Head of caudate nucleus (tissue), 42 donors: ENCODE data around the gene MBLAC2.

Source experiments
- DNase-seq, 42 donors: peaks; one replicate each; pipeline versions ENCODE4 v3.0.0 to v3.0.0-alpha.2; 2020 to 2021; ENCODE audit warnings: mixed read lengths in 7 of 42
- intact Hi-C: fragments of 100-400 bp; cut with DNase I; formaldehyde crosslinking; loops from one replicate; pipeline ENCODE4 v1.15.0; 2022

Gene MBLAC2

GRCh38 chr5:90474235-90475107 is at the start of gene MBLAC2, which contains the start of gene POLR3G:
Gene MBLAC2 (minus strand): TSS chr5:90474771. CDS start chr5:90474292, 479 bp downstream.
Gene POLR3G (plus strand): TSS chr5:90474864. CDS start chr5:90485568, 10,704 bp downstream.
- peak; percentile 79 to 97 (median 93) for DNase-seq
- intact Hi-C loops, result loop anchor here (2.0 kb wide), 1 partner anchor 54 kb away; the partner anchor contains the start of gene LYSMD3

- intact Hi-C loops, result no loop called here
- DNase-seq, result no peak
Observed at GRCh38 chr5:90519081-90519480, 44.5 kb upstream of the MBLAC2 start.

- intact Hi-C loops, result no loop called here
- DNase-seq, result no peak
Observed at GRCh38 chr5:90518661-90519060, 44.1 kb upstream of the MBLAC2 start.

- intact Hi-C loops, result no loop called here
- no peak for DNase-seq
Observed at GRCh38 chr5:90514520-90514919, 39.9 kb upstream of the MBLAC2 start.

GRCh38 chr5:90510438-90510837 is 35.9 kb upstream of the MBLAC2 start:
- DNase-seq, result no peak
- intact Hi-C loops, result no loop called here

GRCh38 chr5:90506221-90506620 is 31.6 kb upstream of the MBLAC2 start:
- DNase-seq, result no peak
- intact Hi-C loops, result no loop called here

GRCh38 chr5:90504743-90505142 is 30.2 kb upstream of the MBLAC2 start:
- no peak for DNase-seq

GRCh38 chr5:90503596-90503995 is 29.0 kb upstream of the MBLAC2 start:
- intact Hi-C loops, result no loop called here

More at GRCh38 chr5:90504743-90505142, 30.2 kb upstream of the MBLAC2 start:
- intact Hi-C loops, result no loop called here

GRCh38 chr5:90495146-90495545 is 20.6 kb upstream of the MBLAC2 start:
- intact Hi-C loops, result no loop called here
- DNase-seq, result no peak

More at GRCh38 chr5:90503596-90503995, 29.0 kb upstream of the MBLAC2 start:
- no peak for DNase-seq

- no peak for DNase-seq
- intact Hi-C loops, result no loop called here
Observed at GRCh38 chr5:90494043-90494442, 19.5 kb upstream of the MBLAC2 start.

- DNase-seq, result no peak
- intact Hi-C loops, result no loop called here
Observed at GRCh38 chr5:90488791-90489190, 14.2 kb upstream of the MBLAC2 start.

GRCh38 chr5:90484540-90484939 is 10.0 kb upstream of the MBLAC2 start:
- no peak for DNase-seq
- intact Hi-C loops, result no loop called here

- intact Hi-C loops, result no loop called here
- DNase-seq, result no peak
Observed at GRCh38 chr5:90483206-90483605, 8.6 kb upstream of the MBLAC2 start.

GRCh38 chr5:90480699-90481098 is 6.1 kb upstream of the MBLAC2 start:
- DNase-seq, result no peak
- intact Hi-C loops, result no loop called here

GRCh38 chr5:90479611-90480385 is 5.2 kb upstream of the MBLAC2 start:
- no peak for DNase-seq

GRCh38 chr5:90477621-90478215 is 3.1 kb upstream of the MBLAC2 start:
- peak in 1 of 42 donors; percentile 9 for DNase-seq
- intact Hi-C loops, result no loop called here

More at GRCh38 chr5:90479611-90480385, 5.2 kb upstream of the MBLAC2 start:
- intact Hi-C loops, result no loop called here

- peak in 2 of 42 donors; percentile 16 to 25 for DNase-seq
- intact Hi-C loops, result no loop called here
Observed at GRCh38 chr5:90477073-90477472, 2.5 kb upstream of the MBLAC2 start.

GRCh38 chr5:90476391-90476790 is 1.8 kb upstream of the MBLAC2 start:
- intact Hi-C loops, result no loop called here
- DNase-seq, result no peak

GRCh38 chr5:90475436-90475980 is 937 bp upstream of the MBLAC2 start:
- intact Hi-C loops, result loop anchor here (2.0 kb wide), 1 partner anchor 53 kb away; the partner anchor contains the start of gene LYSMD3
- DNase-seq, result no peak
